ENCODE results near the gene DPY19L1.

DPY19L1 gene

DNA sequence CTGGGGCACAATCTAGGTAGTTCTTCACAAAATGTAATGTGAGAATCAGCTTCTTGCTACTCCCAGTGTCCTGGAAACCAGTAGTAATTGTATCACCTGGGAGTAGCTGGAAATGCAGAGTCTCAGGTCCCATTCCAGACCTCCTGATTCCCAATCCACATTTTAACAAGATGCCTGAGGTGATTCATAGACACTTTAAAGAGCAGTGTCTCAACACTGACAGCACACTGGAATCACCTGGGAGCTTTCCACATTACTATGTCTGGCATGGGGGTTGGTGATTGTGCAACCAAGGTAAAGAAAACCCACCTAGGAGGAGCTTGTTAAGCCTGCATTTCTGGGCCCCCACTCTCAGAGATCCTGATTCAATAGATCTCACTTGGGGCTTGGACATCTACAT, 11.1 kb downstream of the DPY19L1 start:
- DNase-seq (ENCODE audit: insufficient read length, low spot score) (no peak), FAIRE-seq (no peak)
- TF ChIP-seq POU2F2 (IDR thresholded peaks at IDR 0.05; ENCODE audit: low read depth, low read length) (no peak), POLR2AphosphoS5 (IDR thresholded peaks at IDR 0.05; ENCODE audit: low read depth, low read length) (no peak), POLR2A (IDR thresholded peaks at IDR 0.05; ENCODE audit: low read depth, low read length) (no peak), PAX5 (IDR thresholded peaks at IDR 0.05; ENCODE audit: insufficient read depth, low read length, severe bottlenecking) (no peak), TAF1 (IDR thresholded peaks at IDR 0.05; ENCODE audit: low read depth, low read length) (no peak), SPI1 (IDR thresholded peaks at IDR 0.05; ENCODE audit: low read depth, low read length) (no peak)

DNA sequence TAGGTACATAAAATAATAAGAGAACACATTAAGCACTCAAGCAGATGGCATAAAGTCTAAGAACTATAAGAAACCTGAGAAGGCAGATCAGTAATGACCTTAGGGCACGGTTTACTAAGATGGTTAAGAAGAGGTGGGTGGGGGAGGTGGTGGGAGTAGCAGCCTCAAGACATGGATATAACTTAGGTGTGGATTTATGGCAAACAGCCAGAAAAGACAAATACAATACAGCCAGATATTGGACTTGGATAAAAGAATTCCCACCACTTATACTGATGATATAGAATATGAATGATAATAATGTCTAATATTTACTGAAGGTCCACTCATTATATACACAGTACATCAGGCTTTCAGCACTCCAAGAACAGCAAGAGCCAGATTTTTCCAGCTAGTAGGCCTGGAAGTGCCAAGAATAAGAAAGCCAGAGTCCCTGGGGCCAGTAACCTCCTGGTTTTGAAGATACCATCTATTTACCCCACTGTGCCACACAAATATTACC, 11.9 kb downstream of the DPY19L1 start:
- no peak for DNase-seq (ENCODE audit: insufficient read length, low spot score)
- FAIRE-seq = no peak
- no peak for TF ChIP-seq POU2F2 (IDR thresholded peaks at IDR 0.05; ENCODE audit: low read depth, low read length)
- no peak for TF ChIP-seq SPI1 (IDR thresholded peaks at IDR 0.05; ENCODE audit: low read depth, low read length)
- TF ChIP-seq PAX5 (IDR thresholded peaks at IDR 0.05; ENCODE audit: insufficient read depth, low read length, severe bottlenecking) = no peak
- no peak for TF ChIP-seq POLR2A (IDR thresholded peaks at IDR 0.05; ENCODE audit: low read depth, low read length)
- no peak for TF ChIP-seq TAF1 (IDR thresholded peaks at IDR 0.05; ENCODE audit: low read depth, low read length)
- no peak for TF ChIP-seq POLR2AphosphoS5 (IDR thresholded peaks at IDR 0.05; ENCODE audit: low read depth, low read length)

GRCh38 chr7:35024298-35024697, 13.0 kb downstream of the DPY19L1 start:
- DNase-seq (ENCODE audit: insufficient read length, low spot score) (no peak), FAIRE-seq (no peak)
- no peak for TF ChIP-seq POU2F2 (IDR thresholded peaks at IDR 0.05; ENCODE audit: low read depth, low read length)
- no peak for TF ChIP-seq PAX5 (IDR thresholded peaks at IDR 0.05; ENCODE audit: insufficient read depth, low read length, severe bottlenecking)

DNA sequence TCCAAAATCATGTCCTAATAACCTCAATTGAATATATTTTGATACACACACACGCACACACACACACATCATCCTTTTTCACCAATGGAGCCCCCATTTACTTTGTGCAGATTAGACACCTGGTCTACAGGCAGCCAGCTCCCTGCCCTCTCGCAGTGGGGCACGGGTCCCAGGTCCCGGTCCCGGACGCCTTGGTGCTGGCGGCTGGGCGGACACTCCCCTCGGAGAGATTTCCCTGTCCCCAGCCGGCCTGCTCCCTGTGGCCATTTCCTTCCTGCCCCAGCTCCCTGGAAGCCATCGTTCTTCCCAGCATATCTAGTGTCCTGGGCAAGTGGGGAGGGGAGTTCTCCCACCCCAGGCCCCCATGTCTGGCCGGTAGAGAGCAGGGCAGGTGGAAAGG, 14.6 kb downstream of the DPY19L1 start:
- no peak for DNase-seq (ENCODE audit: insufficient read length, low spot score)
- no peak for FAIRE-seq
- TF ChIP-seq POLR2A (IDR thresholded peaks at IDR 0.05; ENCODE audit: low read depth, low read length) (no peak), PAX5 (IDR thresholded peaks at IDR 0.05; ENCODE audit: insufficient read depth, low read length, severe bottlenecking) (no peak), POU2F2 (IDR thresholded peaks at IDR 0.05; ENCODE audit: low read depth, low read length) (no peak), POLR2AphosphoS5 (IDR thresholded peaks at IDR 0.05; ENCODE audit: low read depth, low read length) (no peak), SPI1 (IDR thresholded peaks at IDR 0.05; ENCODE audit: low read depth, low read length) (no peak), TAF1 (IDR thresholded peaks at IDR 0.05; ENCODE audit: low read depth, low read length) (no peak)

DNA sequence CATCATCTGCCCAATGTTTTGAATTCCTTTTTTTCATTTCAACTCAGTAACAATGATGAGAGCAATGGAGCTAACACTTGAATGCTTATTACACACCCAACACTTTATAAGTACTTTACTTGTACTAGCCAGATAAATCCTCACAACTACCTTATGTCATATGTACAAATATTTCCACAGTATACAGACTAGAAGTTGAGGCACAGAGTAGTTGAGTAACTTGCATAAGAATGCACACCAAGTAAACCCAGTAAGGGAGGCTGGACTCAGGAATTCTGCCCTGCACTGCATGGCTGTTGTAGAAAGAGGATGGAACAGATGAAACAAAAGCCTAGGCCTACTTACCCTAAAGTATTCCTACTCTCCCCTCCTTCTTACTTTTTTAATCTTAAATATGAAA, 15.8 kb downstream of the DPY19L1 start:
- no peak for DNase-seq (ENCODE audit: insufficient read length, low spot score)
- no peak for TF ChIP-seq POLR2A (IDR thresholded peaks at IDR 0.05; ENCODE audit: low read depth, low read length)
- no peak for TF ChIP-seq PAX5 (IDR thresholded peaks at IDR 0.05; ENCODE audit: insufficient read depth, low read length, severe bottlenecking)
- TF ChIP-seq POLR2AphosphoS5 (IDR thresholded peaks at IDR 0.05; ENCODE audit: low read depth, low read length) = no peak
- no peak for TF ChIP-seq POU2F2 (IDR thresholded peaks at IDR 0.05; ENCODE audit: low read depth, low read length)
- no peak for TF ChIP-seq SPI1 (IDR thresholded peaks at IDR 0.05; ENCODE audit: low read depth, low read length)
- TF ChIP-seq TAF1 (IDR thresholded peaks at IDR 0.05; ENCODE audit: low read depth, low read length) = no peak
- FAIRE-seq = no peak

- DNase-seq (ENCODE audit: insufficient read length, low spot score) (no peak), FAIRE-seq (no peak)
- TF ChIP-seq SPI1 (IDR thresholded peaks at IDR 0.05; ENCODE audit: low read depth, low read length) (no peak), POU2F2 (IDR thresholded peaks at IDR 0.05; ENCODE audit: low read depth, low read length) (no peak), PAX5 (IDR thresholded peaks at IDR 0.05; ENCODE audit: insufficient read depth, low read length, severe bottlenecking) (no peak), POLR2AphosphoS5 (IDR thresholded peaks at IDR 0.05; ENCODE audit: low read depth, low read length) (no peak), TAF1 (IDR thresholded peaks at IDR 0.05; ENCODE audit: low read depth, low read length) (no peak), POLR2A (IDR thresholded peaks at IDR 0.05; ENCODE audit: low read depth, low read length) (no peak)
Observed at GRCh38 chr7:35019801-35020200, 17.5 kb downstream of the DPY19L1 start.

GRCh38 chr7:35019179-35019729, 18.0 kb downstream of the DPY19L1 start:
- FAIRE-seq = no peak
- no peak for DNase-seq (ENCODE audit: insufficient read length, low spot score)
- no peak for TF ChIP-seq POU2F2 (IDR thresholded peaks at IDR 0.05; ENCODE audit: low read depth, low read length)
- TF ChIP-seq SPI1 (IDR thresholded peaks at IDR 0.05; ENCODE audit: low read depth, low read length) = no peak
- TF ChIP-seq PAX5 (IDR thresholded peaks at IDR 0.05; ENCODE audit: insufficient read depth, low read length, severe bottlenecking) = no peak
- TF ChIP-seq POLR2AphosphoS5 (IDR thresholded peaks at IDR 0.05; ENCODE audit: low read depth, low read length) = no peak
- TF ChIP-seq POLR2A (IDR thresholded peaks at IDR 0.05; ENCODE audit: low read depth, low read length) = no peak
- TF ChIP-seq TAF1 (IDR thresholded peaks at IDR 0.05; ENCODE audit: low read depth, low read length) = no peak

DNA sequence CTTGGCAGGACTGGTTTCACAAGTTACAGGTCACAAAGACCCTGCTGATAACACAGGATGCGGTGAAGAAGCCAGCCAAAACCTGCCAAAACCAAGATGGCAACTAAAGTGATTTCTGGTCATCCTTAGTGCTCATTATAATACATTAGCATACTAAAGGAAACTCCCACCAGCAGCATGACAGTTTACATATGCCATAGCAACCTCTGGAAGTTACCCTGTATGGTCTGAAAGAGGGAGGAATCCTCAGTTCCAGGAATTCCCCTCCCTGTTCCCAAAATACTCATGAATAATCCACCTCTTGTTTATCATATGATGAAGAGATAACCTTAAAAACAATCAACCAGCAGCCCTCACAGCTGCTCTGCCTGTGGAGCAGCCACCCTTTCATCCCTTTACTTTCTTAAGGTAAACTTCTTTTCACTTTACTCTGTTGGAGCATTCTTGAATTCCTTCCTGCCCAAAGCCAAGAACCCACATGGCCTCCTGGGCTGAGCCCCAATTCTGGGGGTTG, 21.9 kb downstream of the DPY19L1 start:
- DNase-seq (ENCODE audit: insufficient read length, low spot score) (no peak), FAIRE-seq (no peak)
- TF ChIP-seq SPI1 (IDR thresholded peaks at IDR 0.05; ENCODE audit: low read depth, low read length) = no peak
- TF ChIP-seq PAX5 (IDR thresholded peaks at IDR 0.05; ENCODE audit: insufficient read depth, low read length, severe bottlenecking) = no peak
- no peak for TF ChIP-seq POLR2AphosphoS5 (IDR thresholded peaks at IDR 0.05; ENCODE audit: low read depth, low read length)
- TF ChIP-seq POLR2A (IDR thresholded peaks at IDR 0.05; ENCODE audit: low read depth, low read length) = no peak
- TF ChIP-seq TAF1 (IDR thresholded peaks at IDR 0.05; ENCODE audit: low read depth, low read length) = no peak
- TF ChIP-seq POU2F2 (IDR thresholded peaks at IDR 0.05; ENCODE audit: low read depth, low read length) = no peak

DNA sequence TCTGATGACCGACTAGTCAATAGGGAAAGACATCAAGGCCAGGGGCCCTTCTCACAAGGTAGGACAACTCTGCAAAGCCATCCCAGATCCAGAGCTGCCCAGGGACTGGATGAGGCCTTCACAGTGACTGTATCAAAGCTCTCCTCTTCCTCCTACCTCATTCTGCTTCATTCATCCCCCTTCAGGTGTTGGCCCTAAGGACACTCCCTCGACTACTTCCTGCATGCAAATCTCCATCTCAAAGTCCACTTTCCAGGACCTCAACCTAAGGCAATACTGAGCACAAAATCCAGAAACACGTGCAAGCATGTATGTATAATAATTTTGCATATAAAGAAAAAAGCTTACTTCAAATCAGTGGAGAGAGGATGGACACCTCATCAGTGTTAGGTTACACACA, 25.1 kb downstream of the DPY19L1 start:
- TF ChIP-seq POLR2AphosphoS5 (IDR thresholded peaks at IDR 0.05; ENCODE audit: low read depth, low read length) (no peak), SPI1 (IDR thresholded peaks at IDR 0.05; ENCODE audit: low read depth, low read length) (no peak), PAX5 (IDR thresholded peaks at IDR 0.05; ENCODE audit: insufficient read depth, low read length, severe bottlenecking) (no peak), POU2F2 (IDR thresholded peaks at IDR 0.05; ENCODE audit: low read depth, low read length) (no peak), POLR2A (IDR thresholded peaks at IDR 0.05; ENCODE audit: low read depth, low read length) (no peak), TAF1 (IDR thresholded peaks at IDR 0.05; ENCODE audit: low read depth, low read length) (no peak)
- FAIRE-seq (peak; percentile 5), DNase-seq (ENCODE audit: insufficient read length, low spot score) (no peak)

GRCh38 chr7:35011085-35011484, 26.2 kb downstream of the DPY19L1 start:
- FAIRE-seq = no peak
- DNase-seq (ENCODE audit: insufficient read length, low spot score) = no peak
- TF ChIP-seq PAX5 (IDR thresholded peaks at IDR 0.05; ENCODE audit: insufficient read depth, low read length, severe bottlenecking) (no peak), SPI1 (IDR thresholded peaks at IDR 0.05; ENCODE audit: low read depth, low read length) (no peak), TAF1 (IDR thresholded peaks at IDR 0.05; ENCODE audit: low read depth, low read length) (no peak), POLR2AphosphoS5 (IDR thresholded peaks at IDR 0.05; ENCODE audit: low read depth, low read length) (no peak), POLR2A (IDR thresholded peaks at IDR 0.05; ENCODE audit: low read depth, low read length) (no peak), POU2F2 (IDR thresholded peaks at IDR 0.05; ENCODE audit: low read depth, low read length) (no peak)

All from GM12891 (cell line).